Mucosa of rectum (tissue), 2 donors: ENCODE measurements around the gene PRKN.

Experiments used
- H3K27ac ChIP-seq, 2 donors: one replicate each; pipeline ENCODE4 v1.7.0; 2013; ENCODE audit warnings: inconsistent platforms in 2 of 2, low read depth in 2 of 2, low read length in 2 of 2
- H3K27me3 ChIP-seq, 2 donors: one replicate each; pipeline ENCODE4 v1.7.0; 2013; ENCODE audit warnings: low read length in 2 of 2; ENCODE audit not compliant: control insufficient read depth in 2 of 2, insufficient read depth in 2 of 2
- H3K36me3 ChIP-seq, 2 donors: one replicate each; pipeline ENCODE4 v1.7.0; 2013; ENCODE audit warnings: low read length in 2 of 2; ENCODE audit not compliant: control insufficient read depth in 2 of 2, insufficient read depth in 2 of 2
- H3K4me1 ChIP-seq, 2 donors: one replicate each; pipeline ENCODE4 v1.7.0; 2013; ENCODE audit warnings: low read length in 2 of 2, mild to moderate bottlenecking in 1 of 2; ENCODE audit not compliant: control insufficient read depth in 2 of 2, insufficient read depth in 2 of 2
- H3K4me3 ChIP-seq, 2 donors: one replicate each; pipeline ENCODE4 v1.7.0; 2013; ENCODE audit warnings: low read length in 2 of 2
- H3K9ac ChIP-seq, 2 donors: one replicate each; pipeline ENCODE4 v1.7.0; 2013; ENCODE audit warnings: low read length in 2 of 2, low read depth in 1 of 2, mild to moderate bottlenecking in 1 of 2
- H3K9me3 ChIP-seq, 2 donors: one replicate each; pipeline ENCODE4 v1.7.0; 2013; ENCODE audit warnings: low read length in 2 of 2; ENCODE audit not compliant: control insufficient read depth in 2 of 2
- donor health status: healthy.
- donor health status: Normal muscosa, but diverticular disease.

Gene PRKN

DNA sequence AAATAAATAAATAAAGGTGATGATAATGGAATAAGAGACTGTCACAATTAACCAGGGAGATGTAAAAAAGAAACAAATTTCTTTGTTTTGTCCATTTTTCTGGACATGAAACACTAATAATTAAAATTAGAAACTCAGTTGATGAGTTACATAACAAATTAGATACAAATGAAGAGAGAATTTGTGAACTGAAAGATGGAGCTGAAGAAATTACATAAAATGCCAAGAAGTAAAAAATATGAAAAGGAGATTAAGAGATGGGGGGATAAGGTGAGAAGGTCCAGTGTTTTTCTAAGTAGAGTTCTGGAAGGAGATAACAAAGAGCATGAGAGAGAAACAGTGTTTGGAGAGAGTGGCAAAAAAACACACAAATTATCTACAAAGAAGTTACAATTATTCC, 1364.3 kb downstream of the PRKN start:
- Histone ChIP-seq H3K27me3 (no peaks in the 10 kb centered on the region), H3K4me1 (peaks cover 0 to 4% of the 10 kb centered on the region in 2 donors), H3K36me3 (no peaks in the 10 kb centered on the region), H3K9me3 (no peaks in the 10 kb centered on the region), H3K9ac (no peak overlapping the region), H3K27ac (no peak overlapping the region), H3K4me3 (no peak overlapping the region)

DNA sequence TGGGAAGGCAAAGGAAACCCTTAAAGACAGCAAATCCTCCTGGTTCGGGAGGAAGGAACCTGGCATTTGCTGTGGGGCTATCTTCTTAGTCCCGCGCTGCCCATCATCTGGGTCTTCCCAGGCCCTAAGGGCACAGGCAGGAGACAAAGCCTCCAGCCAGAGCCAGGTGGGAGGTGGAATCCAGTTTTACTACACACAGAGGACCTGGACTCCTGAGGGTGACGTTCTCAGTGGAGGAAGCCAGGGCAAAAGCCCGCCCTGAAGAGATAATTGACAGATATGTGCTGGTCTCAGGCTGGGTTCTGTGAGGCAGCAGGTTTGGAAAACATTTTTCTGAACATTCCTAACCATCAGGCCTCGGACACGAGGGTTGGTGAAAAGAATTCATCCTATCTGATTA, 1365.3 kb downstream of the PRKN start:
- H3K9me3 ChIP-seq: no peaks in the 10 kb centered on the region
- no peaks in the 10 kb centered on the region for H3K4me1 ChIP-seq
- no peak overlapping the region for H3K4me3 ChIP-seq
- H3K27me3 ChIP-seq: no peaks in the 10 kb centered on the region
- H3K27ac ChIP-seq: no peak overlapping the region
- H3K36me3 ChIP-seq: no peaks in the 10 kb centered on the region
- H3K9ac ChIP-seq: no peak overlapping the region

DNA sequence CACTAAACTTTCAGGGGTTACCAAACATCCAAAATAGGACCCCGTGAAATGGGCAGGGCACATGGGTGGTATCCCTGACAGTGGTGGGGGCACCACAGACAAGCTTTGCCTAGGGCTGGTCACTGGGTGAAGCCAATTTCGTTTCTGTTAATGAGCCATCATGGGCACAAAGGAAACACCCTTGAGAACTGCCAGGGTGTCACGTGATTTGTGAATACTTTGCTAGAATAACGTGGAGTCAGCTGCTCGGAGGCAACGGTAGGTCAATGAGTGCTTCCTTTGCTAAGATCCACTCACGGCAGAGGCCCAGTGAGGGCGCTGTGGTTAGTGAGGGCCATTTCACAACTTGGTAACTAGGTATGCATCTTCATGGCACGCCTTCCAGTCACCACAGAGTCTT, 1366.0 kb downstream of the PRKN start:
- Histone ChIP-seq H3K4me3 (no peak overlapping the region), H3K9me3 (no peaks in the 10 kb centered on the region), H3K4me1 (no peaks in the 10 kb centered on the region), H3K27me3 (no peaks in the 10 kb centered on the region), H3K36me3 (no peaks in the 10 kb centered on the region), H3K9ac (no peak overlapping the region), H3K27ac (no peak overlapping the region)

DNA sequence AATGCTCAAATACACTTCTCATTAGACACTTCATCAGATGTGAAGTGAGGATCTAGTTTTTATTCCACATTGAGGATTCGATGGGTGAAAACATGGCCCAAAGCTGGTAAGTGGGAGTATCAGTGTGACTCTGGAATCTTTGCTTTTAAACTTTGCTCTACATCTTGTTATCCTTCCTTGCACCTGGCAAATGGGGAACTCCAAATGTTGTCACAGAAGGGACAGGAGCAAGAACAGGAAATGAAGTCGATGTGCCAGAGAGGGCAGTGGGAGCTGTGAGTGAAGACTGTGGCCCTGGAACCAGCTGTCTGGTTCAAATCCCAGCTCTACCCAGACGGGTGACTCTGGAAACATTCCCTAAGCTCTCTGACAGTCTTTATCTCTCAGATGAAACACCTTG, 1367.0 kb downstream of the PRKN start:
- Histone ChIP-seq H3K9ac (no peak overlapping the region), H3K4me3 (no peak overlapping the region), H3K4me1 (no peaks in the 10 kb centered on the region), H3K36me3 (no peaks in the 10 kb centered on the region), H3K9me3 (no peaks in the 10 kb centered on the region), H3K27me3 (no peaks in the 10 kb centered on the region), H3K27ac (no peak overlapping the region)

DNA sequence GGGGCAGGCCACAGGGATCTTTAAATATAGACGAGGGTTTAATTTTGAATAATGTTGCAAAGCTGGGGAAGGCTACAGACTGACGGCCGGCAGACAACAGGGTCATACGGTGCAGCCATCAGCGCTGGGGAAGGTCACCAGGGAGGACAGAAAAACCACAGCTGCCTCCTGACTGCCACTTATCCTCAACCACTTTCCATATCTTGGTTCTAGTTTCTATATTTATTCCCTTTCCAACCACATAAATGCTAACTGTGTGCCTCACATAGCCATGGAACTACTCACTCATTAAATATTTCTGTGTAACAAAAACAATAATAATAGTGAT, 1368.0 kb downstream of the PRKN start:
- no peak overlapping the region for H3K9ac ChIP-seq
- no peaks in the 10 kb centered on the region for H3K27me3 ChIP-seq
- H3K9me3 ChIP-seq: no peaks in the 10 kb centered on the region
- no peaks in the 10 kb centered on the region for H3K36me3 ChIP-seq
- no peak overlapping the region for H3K27ac ChIP-seq
- H3K4me1 ChIP-seq: no peaks in the 10 kb centered on the region
- no peak overlapping the region for H3K4me3 ChIP-seq

DNA sequence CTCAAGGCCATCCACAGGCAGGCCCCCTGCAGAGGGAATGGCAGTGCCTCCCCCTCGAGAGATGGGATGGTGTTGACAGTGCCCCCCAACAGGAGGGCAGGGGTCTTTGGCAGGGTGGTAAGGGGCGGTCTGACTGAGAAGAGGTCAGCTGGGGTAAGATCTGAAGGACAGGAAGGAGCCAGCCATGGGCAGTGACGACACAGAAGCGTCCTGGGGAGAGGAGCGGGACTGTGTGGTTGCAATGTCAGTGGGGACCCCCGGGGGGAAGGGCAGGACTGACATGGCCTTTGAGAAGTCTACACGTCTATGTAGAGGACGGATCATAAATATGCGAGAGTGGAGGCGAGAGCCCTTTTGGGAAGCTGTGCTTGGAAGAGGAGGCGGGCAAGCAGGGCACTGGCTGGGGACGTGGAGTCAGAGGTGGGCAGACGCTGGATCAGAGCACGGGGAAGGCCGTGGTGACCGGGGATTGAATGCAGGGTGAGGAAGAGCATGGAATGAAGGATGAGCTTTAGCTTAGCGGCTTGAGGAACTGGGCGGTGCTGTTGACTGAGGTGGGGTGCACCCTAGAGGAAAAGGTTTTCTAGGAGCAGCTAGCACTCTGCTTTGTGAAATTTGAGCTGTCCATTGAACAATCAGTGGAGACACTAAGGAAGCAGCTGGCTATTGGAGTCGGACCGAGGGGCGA, 1371.3 kb downstream of the PRKN start:
- no peaks in the 10 kb centered on the region for H3K9me3 ChIP-seq
- H3K27ac ChIP-seq: no peak overlapping the region
- H3K9ac ChIP-seq: no peak overlapping the region
- H3K4me1 ChIP-seq: no peaks in the 10 kb centered on the region
- H3K27me3 ChIP-seq: no peaks in the 10 kb centered on the region
- H3K36me3 ChIP-seq: no peaks in the 10 kb centered on the region
- no peak overlapping the region for H3K4me3 ChIP-seq

DNA sequence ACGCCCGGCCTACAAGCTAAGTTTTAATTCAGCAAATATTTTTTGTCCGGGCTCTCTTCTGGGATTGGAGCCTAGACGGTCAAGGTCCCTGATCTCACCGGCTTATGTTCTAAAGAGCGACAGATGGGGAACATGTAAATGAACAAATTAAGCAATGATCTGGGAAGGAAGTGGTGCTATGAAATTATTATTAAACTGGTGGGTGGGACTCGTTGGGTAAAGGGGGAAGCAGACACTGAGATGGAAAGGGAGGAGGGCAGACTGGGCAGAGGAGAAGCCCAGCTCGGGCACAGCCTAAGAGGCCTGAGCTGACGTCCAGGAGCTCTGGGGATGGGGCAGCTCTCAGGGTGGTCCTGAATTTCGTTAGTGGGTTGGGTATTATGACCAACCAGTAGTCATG, 1371.9 kb downstream of the PRKN start:
- H3K9ac ChIP-seq: no peak overlapping the region
- no peaks in the 10 kb centered on the region for H3K27me3 ChIP-seq
- no peaks in the 10 kb centered on the region for H3K4me1 ChIP-seq
- no peak overlapping the region for H3K4me3 ChIP-seq
- H3K9me3 ChIP-seq: no peaks in the 10 kb centered on the region
- no peak overlapping the region for H3K27ac ChIP-seq
- H3K36me3 ChIP-seq: no peaks in the 10 kb centered on the region

DNA sequence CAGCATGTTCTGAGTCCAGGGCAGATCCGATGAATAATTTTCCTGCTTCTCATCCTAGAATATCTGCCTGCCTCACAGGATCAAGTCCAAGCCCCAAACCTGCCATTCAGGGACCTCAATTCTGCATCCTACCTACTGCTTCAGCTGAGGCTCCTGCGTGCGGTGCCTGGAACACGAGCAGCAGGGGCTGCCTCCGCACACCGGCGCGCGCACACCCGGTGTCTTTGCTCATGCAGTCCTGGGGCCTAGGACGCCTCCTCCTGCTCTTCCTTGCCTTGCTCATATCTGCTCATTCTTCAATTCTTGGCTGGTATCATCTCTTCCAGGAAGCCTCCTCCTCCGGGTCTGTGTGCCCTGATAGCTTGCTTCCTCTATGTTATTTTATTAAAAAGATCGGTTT, 1372.6 kb downstream of the PRKN start:
- H3K27me3 ChIP-seq: no peaks in the 10 kb centered on the region
- H3K9ac ChIP-seq: no peak overlapping the region
- no peak overlapping the region for H3K27ac ChIP-seq

DNA sequence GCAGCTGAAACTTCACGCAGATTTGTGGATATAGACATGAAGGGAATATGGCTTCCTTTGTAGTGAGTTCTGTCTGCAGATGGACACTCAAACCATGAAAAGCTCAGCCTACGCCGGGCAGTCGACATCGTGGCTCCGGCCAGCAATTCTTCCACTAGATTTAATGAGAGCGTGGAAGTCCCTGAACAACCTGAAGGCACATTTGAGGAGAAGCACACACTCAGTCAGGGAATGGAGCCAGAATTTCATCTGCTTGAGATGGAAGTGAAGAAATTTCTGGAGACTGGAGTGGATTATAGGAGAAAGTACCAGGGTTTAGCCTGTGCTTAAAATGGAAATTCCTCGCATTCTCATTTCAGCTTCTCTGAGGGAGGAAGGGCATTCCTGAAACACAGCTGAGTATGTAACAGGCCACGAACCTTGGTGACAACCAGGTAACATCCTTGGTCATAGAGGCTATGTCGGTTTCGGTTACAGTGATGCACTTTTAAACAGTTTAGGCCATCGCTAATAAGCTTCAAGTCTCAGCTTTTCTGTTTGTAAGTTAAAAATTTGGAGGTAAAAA, 1373.2 kb downstream of the PRKN start:
- Histone ChIP-seq H3K9me3 (no peaks in the 10 kb centered on the region), H3K4me1 (no peaks in the 10 kb centered on the region), H3K36me3 (no peaks in the 10 kb centered on the region), H3K27ac (no peak overlapping the region), H3K4me3 (no peak overlapping the region), H3K9ac (no peak overlapping the region), H3K27me3 (no peaks in the 10 kb centered on the region)

More for the DNA sequence above, 1372.6 kb downstream of the PRKN start:
- H3K4me1 ChIP-seq: no peaks in the 10 kb centered on the region
- no peaks in the 10 kb centered on the region for H3K9me3 ChIP-seq
- H3K4me3 ChIP-seq: no peak overlapping the region
- H3K36me3 ChIP-seq: no peaks in the 10 kb centered on the region

DNA sequence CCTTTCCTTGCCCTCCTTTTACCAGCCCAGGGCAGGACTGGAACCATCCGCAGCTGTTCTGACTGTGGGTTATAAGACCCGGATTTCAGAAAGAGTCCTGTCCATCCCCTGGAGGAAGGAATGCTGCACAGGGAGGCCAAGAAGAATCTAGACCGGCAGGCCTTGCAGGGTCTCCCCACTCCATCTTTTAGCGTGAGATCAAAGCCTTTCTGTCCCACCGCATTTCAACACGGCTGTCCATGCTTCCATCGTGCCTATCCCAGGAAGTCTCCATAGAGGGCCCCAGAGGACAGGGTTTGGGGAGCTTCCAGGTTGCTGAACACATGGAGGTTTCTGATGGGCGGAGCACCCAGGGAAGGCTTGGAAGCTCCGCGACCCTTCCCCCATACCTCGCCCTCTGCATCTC, 1374.4 kb downstream of the PRKN start:
- no peaks in the 10 kb centered on the region for H3K9me3 ChIP-seq
- H3K27ac ChIP-seq: no peak overlapping the region
- H3K36me3 ChIP-seq: no peaks in the 10 kb centered on the region
- no peak overlapping the region for H3K9ac ChIP-seq
- H3K4me3 ChIP-seq: no peak overlapping the region
- H3K4me1 ChIP-seq: no peaks in the 10 kb centered on the region
- H3K27me3 ChIP-seq: no peaks in the 10 kb centered on the region
